ENCODE measurements around the gene UPF3A.

DNA sequence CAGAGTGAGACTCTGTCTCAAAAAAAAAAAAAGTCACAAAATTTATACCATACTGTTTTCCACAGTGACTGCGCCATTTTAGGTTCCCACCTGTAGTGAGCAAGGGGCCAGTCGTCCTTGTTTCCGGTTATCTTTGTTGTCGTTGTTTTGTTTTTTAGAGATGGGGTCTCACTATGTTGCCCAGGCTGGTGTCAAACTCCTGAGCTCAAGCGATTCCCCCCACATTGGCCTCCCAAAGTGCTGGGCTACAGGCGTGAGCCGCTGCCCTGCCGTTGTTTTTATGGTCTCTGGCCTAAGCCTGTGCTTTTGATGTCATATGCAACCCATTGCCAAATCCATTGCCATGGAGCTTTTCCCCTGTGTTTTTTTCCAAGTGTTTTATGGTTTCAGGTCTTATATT, 3.3 kb downstream of the UPF3A start:
- TF ChIP-seq PAX5 (IDR thresholded peaks at IDR 0.05; ENCODE audit: insufficient read depth, low read length, severe bottlenecking) (no peak), POLR2AphosphoS5 (IDR thresholded peaks at IDR 0.05; ENCODE audit: low read depth, low read length) (no peak)

Data from GM12891 (cell line).